GM18868 (cell line): Measurements from ENCODE around the gene DOK3.

ENCODE experiments used
- ATAC-seq: cut with Tn5 transposase; IDR thresholded peaks from one replicate; pipeline ENCODE4 v1.9.1; 2021; ENCODE audit warnings: mild to moderate bottlenecking, moderate library complexity; ENCODE audit not compliant: unreplicated experiment

Gene DOK3

DNA sequence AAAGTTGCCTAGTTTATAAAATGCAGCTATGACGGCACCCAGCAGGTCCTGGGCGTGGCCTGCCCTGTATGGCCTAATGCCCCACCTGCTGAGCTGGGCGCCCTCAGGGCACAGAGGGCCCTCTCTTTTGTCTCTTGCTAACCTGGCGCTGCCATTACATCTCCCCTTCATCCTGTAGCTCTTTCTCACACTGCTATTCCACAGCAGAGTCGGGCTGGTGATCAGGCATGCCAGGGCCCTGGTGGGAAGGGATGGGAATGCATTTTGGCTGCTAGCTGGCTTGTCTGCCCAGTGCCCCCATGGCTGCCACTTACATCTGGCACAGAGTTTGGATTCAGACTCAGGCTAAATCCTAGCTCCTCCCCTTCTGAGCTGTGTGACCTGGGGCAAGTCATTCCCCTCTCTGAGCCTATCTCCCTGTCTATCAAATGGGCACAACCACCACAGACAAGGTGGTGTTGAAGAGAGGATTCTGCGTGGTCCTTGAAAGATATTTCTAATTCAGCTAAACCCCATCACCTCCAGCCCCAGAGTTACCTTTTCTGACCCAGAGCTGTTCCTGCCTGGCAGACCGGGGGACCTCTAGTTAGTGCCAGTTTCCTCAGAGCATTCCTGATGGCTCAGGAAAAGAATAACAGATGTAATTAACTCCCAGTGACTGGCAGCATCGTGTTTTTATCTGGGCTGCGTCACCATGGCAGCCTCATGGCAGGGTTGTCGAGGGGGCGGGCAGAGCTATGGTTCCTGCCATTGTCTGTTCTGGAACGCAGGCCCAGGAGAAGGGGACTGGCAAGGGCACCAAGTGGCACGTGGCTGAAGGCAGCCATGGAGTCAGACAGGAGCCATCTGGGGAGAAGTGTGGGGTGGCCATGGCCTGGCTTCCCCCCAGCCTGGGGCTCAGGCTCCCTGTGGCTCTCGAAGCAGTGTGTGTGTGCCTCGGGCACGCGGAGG, 56.7 kb downstream of the DOK3 start:
- no peak for ATAC-seq
